Activated T-helper 2 cell treated with anti-CD3 and anti-CD28 coated beads, Interferon-gamma antibody, Interleukin-2, Interleukin-4, amounts not matched to agents 10 μg/mL and 5 μg/mL and 100 μg/mL, durations not matched to agents 14 hours and 24 hours and 36 hours (primary cell): ENCODE measurements around the gene ACOT13. TPM values are rescaled to one million over a fixed set of nuclear protein-coding genes. Genes with fewer than 3 reads are reported as not detected.
"Not testable (repeated sequence)": the region's sequence is repeated elsewhere in the genome, so short reads cannot be mapped to it uniquely, and the experiment has no call there.

Source experiments
- DNase-seq: peaks from one replicate; pipeline ENCODE4 v3.0.0; 2021; ENCODE audit warnings: low spot score
- H3K27ac Mint-ChIP-seq: one replicate; pipeline ENCODE4 v1.8.0; 2021; ENCODE audit warnings: mixed read lengths
- H3K27me3 Mint-ChIP-seq: one replicate; pipeline ENCODE4 v1.8.0; 2021; ENCODE audit warnings: low read depth, mixed read lengths
- H3K36me3 Mint-ChIP-seq: one replicate; pipeline ENCODE4 v1.8.0; 2021; ENCODE audit warnings: low read depth, mixed read lengths
- H3K4me1 Mint-ChIP-seq: one replicate; pipeline ENCODE4 v1.8.0; 2021; ENCODE audit warnings: low read depth, mixed read lengths
- H3K4me3 Mint-ChIP-seq: one replicate; pipeline ENCODE4 v1.8.0; 2021; ENCODE audit warnings: low read depth, mild to moderate bottlenecking, moderate library complexity, mixed read lengths
- H3K9me3 Mint-ChIP-seq: one replicate; pipeline ENCODE4 v1.8.0; 2021; ENCODE audit warnings: mixed read lengths
- intact Hi-C: fragments of 100-400 bp; cut with micrococcal nuclease; formaldehyde crosslinking; loops from one replicate; pipeline ENCODE4 v1.15.1; 2023
- total RNA-seq: library from RNA; stranded (reverse); gene quantifications from 2 replicates; pipeline ENCODE4 v1.2.3, GENCODE V29; 2022

The ACOT13 gene
- total RNA-seq, 1 donor from 2014 or later = 36.6 TPM

DNA sequence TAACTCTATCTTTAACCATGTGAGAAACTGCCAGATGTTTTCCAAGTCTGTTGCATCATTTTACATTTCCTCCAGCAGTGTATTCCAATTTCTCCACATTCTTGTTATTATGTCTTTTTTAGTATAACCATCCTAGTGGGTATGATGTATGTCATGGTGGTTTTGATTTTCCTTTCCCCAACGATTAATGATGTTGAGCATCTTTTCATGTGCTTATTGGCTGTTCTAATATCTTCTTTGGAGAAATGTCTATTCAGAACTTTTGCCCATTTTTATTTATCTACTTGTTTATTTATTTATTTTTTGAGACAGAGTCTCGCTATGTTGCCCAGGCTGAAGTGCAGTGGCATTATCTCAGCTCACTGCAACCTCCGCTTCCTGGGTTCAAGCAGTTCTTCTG lies 56.4 kb downstream of the ACOT13 start:
- Mint-ChIP-seq H3K36me3 (peaks cover 19% of the 10 kb centered on the region), H3K9me3 (peaks cover under 1% of the 10 kb centered on the region), H3K4me3 (no peak overlapping the region)

DNA sequence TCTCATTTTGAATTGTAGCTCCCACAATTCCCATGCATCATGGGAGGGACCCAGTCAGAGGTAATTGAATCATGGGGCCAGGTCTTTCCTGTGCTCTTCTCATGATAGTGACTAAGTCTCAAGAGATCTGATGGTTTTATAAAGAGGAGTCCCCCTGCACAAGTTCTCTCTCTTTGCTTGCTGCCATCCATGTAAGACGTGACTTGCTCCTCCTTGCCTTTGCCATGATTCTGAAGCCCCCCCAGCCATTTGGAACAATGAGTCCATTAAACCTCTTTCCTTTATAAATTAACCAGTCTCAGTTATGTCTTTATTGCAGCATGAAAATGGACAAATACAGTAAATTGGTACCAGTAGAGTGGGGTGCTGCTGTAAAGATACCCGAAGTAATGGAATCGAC lies 63.8 kb downstream of the ACOT13 start:
- intact Hi-C loops, H3K4me3 Mint-ChIP-seq, H3K4me1 Mint-ChIP-seq, DNase-seq, H3K27me3 Mint-ChIP-seq, H3K27ac Mint-ChIP-seq: not testable (repeated sequence)
- H3K9me3 Mint-ChIP-seq = peaks cover 36% of the 10 kb centered on the region
- H3K36me3 Mint-ChIP-seq = peaks cover 14% of the 10 kb centered on the region

More for the DNA sequence above, 56.4 kb downstream of the ACOT13 start:
- H3K27me3 Mint-ChIP-seq = peaks cover 2% of the 10 kb centered on the region
- no peak overlapping the region for H3K27ac Mint-ChIP-seq
- peaks cover 13% of the 10 kb centered on the region for H3K4me1 Mint-ChIP-seq
- no peak for DNase-seq
- intact Hi-C loops = no loop called here

DNA sequence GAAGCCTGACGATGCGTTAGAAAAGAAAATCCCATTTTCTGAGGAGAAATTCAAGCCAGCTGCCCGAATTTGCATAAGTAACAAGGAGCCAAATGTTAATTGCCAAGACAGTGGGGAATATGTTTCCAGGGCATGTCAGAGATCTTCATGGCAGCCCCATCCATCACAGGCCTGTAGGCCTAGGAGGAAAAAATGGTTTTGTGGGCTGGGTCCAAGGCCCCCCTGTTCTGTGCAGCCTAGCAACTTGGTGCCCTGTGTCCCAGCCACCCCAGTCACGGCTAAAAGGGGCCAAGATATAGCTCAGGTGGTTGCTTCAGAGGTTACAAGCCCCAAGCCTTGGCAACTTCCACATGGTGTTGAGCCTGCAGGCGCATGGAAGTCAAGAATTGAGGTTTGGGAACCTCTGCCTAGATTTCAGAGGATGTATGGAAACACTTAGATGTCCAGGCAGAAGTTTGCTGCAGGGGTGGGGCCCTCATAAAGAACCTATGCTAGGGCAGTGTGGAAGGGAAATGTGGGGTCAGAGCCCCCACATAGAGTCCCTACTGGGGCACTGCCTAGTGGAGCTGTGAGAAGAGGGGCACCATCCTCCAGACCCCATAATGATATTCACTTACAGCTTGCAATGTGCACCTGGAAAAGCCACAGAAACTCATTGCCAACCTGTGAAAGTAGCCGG lies 64.7 kb downstream of the ACOT13 start:
- H3K27ac Mint-ChIP-seq, H3K4me1 Mint-ChIP-seq, intact Hi-C loops, H3K4me3 Mint-ChIP-seq, H3K27me3 Mint-ChIP-seq, DNase-seq: not testable (repeated sequence)
- Mint-ChIP-seq H3K36me3 (peaks cover 14% of the 10 kb centered on the region), H3K9me3 (peaks cover 36% of the 10 kb centered on the region)

DNA sequence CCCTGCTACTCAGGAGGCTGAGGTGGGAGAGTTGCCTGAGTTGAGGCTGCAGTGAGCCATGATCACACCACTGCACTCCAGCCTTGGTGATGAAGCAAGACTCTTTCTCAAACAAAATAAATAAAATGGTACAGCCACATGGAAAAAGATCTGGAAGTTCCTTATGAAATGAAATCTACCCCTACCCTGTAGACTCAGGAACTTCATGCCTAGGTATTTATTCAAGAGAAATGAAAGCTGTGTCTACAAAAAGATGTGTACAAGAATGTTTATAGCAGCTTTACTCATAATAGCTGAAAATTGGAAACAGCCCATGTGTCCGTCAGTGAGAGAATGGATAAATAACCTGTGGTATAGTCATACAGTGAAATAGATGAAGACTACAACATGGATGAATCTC lies 67.3 kb downstream of the ACOT13 start:
- intact Hi-C loops = no loop called here
- peaks cover 14% of the 10 kb centered on the region for H3K36me3 Mint-ChIP-seq

DNA sequence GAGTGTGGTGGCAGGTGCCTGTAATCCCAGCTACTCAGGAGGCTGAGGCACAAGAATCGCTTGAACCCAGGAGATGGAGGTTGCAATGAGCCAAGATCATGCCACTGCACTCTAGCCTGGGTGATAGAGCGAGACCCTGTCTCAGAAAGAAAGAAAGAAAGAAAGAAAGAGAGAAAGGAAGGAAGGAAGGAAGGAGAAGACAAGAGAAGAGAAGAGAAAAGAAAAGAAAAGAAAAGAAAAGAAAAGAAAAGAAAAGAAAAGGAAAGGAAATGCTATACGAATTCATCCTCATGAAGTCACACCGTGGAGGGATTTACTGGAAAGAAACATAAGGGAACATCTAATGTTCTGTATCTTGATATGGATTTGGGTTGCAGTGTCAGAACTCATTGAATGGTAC lies 67.8 kb downstream of the ACOT13 start:
- H3K9me3 Mint-ChIP-seq = peaks cover 28% of the 10 kb centered on the region
- H3K27ac Mint-ChIP-seq, H3K27me3 Mint-ChIP-seq, H3K4me1 Mint-ChIP-seq, intact Hi-C loops, H3K4me3 Mint-ChIP-seq, DNase-seq: not testable (repeated sequence)
- H3K36me3 Mint-ChIP-seq = peaks cover 13% of the 10 kb centered on the region

More for the DNA sequence above, 67.3 kb downstream of the ACOT13 start:
- Mint-ChIP-seq H3K4me1 (peaks cover 5% of the 10 kb centered on the region), H3K9me3 (peaks cover 31% of the 10 kb centered on the region), H3K4me3 (no peak overlapping the region), H3K27me3 (peaks cover 3% of the 10 kb centered on the region), H3K27ac (no peak overlapping the region)
- no peak for DNase-seq

DNA sequence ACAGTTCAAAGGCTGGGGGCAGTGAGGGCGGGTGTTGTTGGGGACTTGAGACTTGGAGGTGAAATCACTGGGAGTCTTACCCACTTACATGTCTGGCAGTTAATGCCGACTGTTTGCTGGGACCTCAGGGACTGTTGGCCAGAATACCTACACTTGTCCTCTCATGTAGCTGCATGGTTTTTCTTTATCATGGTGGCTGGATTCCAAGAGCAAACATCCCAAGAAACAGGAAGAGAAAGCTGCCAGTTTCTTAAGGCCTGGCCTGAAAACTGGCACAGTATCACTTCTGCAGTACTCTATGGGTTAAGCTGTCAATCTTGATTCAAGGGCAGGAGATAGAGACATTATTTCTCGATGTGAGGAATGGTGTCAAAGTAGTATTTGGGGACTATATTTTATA lies 71.9 kb downstream of the ACOT13 start:
- Mint-ChIP-seq H3K4me1 (peaks cover 22% of the 10 kb centered on the region), H3K27me3 (peaks cover 3% of the 10 kb centered on the region), H3K27ac (no peak overlapping the region), H3K36me3 (no peaks in the 10 kb centered on the region), H3K4me3 (no peak overlapping the region), H3K9me3 (peaks cover 10% of the 10 kb centered on the region)
- no peak for DNase-seq
- intact Hi-C loops = no loop called here

DNA sequence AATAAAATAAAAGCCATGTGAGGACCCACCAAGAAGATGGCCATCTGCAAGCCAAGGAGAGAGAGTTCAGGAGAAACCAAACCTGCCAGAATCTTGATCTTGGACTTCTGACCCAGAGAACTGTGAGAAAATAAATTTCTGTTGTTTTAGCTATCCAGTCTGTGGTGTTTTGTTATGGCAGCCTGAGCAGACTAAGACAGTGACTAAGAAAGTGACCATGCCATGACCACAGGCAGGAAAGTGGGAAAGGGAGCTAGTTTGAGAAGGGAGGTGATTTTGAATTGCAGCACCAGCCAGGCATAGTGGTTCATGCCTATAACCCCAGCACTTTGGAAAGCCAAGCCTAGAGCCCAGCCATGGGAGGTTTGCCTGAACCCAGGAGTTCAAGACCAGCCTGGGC lies 74.0 kb downstream of the ACOT13 start:
- no peaks in the 10 kb centered on the region for H3K36me3 Mint-ChIP-seq
- H3K9me3 Mint-ChIP-seq = peaks cover 10% of the 10 kb centered on the region
- peaks cover 3% of the 10 kb centered on the region for H3K27me3 Mint-ChIP-seq
- no peak overlapping the region for H3K27ac Mint-ChIP-seq
- no peak overlapping the region for H3K4me3 Mint-ChIP-seq
- no peak for DNase-seq
- peaks cover 22% of the 10 kb centered on the region for H3K4me1 Mint-ChIP-seq
- intact Hi-C loops = no loop called here

DNA sequence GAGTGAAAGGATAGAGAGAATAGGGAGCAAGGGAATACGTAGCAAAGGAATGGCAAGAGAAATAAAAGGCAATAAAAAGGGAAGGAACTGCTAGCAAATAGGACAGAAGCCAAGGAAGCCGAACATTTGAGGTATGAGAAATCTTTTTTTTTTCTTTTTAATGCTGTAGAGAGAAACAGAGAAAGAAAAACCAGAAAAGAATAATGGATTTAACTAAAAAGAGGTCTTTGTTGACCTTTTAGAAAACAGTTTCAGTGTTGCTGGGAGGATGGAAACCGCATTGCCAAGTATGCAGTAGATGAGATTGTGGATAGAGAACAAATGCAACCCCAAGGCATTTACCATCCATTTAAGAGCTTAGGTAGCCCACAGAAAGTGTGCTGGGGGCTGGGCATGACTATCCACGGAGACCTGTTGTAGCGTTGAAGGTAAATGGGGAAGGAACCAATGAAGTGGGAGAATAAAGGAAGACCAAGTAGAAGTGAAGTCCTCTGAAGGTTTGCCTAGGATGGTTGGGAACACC lies 75.4 kb downstream of the ACOT13 start:
- peak overlapping the region; percentile 44 for H3K27ac Mint-ChIP-seq
- no peaks in the 10 kb centered on the region for H3K27me3 Mint-ChIP-seq
- intact Hi-C loops = loop anchor here (2.0 kb wide), 2 partner anchors 33 to 75 kb away; partner anchors contain the start of genes ACOT13, GMNN and TDP2
- H3K4me3 Mint-ChIP-seq = no peak overlapping the region
- H3K9me3 Mint-ChIP-seq = peaks cover 10% of the 10 kb centered on the region
- H3K4me1 Mint-ChIP-seq = peaks cover 19% of the 10 kb centered on the region
- no peak for DNase-seq
- no peaks in the 10 kb centered on the region for H3K36me3 Mint-ChIP-seq

DNA sequence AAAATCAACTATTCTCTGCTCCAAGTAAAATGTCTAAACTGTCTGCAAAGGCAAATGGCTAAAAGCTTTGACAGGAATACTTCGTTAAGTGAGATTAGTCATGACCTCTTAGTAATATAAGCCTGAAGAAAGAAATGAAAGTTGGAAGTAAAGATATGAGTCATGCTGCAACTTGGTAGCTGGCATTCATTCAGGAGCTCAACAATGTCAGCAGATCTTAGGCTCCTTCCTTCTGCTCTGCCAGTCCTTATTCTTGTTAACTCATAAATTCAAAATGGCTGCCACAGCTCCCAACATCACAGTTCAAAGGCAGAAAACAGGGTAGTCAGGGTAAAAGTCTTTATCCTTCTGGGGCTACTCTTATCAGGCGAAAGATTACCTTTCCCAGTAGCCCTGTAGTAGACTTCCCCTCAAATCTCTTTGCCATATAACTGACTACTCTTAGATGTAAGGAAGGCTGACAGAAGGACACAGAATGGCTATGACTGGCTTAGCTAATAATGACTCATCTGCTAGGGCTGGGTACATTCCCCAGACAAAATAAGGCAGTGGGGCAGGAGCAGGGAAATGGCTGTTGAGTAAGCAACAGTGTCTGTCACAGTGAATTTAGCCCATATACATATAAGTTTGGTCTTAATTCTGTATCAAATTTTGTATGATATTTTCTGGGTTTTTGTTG lies 76.5 kb downstream of the ACOT13 start:
- Mint-ChIP-seq H3K4me3 (no peak overlapping the region), H3K4me1 (peaks cover 19% of the 10 kb centered on the region), H3K27ac (peak overlapping the region; percentile 79), H3K36me3 (no peaks in the 10 kb centered on the region), H3K27me3 (no peaks in the 10 kb centered on the region), H3K9me3 (peaks cover 10% of the 10 kb centered on the region)
- intact Hi-C loops = loop anchor here (1.0 to 2.0 kb wide), 4 partner anchors 22 to 231 kb away; partner anchors contain the start of genes ACOT13, GMNN and TDP2
- DNase-seq = no peak

DNA sequence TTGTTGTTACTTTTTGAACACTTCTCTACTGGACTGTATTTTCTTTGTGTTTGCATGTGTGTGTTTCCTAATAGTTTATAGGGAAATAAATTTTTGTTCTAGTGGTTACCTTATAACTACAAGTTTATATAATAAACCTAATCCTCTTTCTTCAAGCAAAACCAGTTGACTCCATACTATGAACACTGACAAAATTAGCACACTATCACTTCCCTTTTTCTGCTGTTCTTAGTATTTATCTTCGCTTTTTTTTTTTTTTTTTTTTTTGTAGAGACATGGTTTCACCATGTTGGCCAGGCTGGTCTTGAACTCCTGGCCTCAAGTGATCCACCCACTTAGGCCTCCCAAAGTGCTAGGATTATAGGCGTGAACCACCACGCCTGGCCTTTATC lies 77.1 kb downstream of the ACOT13 start:
- Mint-ChIP-seq H3K4me3 (no peak overlapping the region), H3K9me3 (peaks cover 10% of the 10 kb centered on the region), H3K36me3 (no peaks in the 10 kb centered on the region), H3K4me1 (peaks cover 19% of the 10 kb centered on the region), H3K27ac (peak overlapping the region; percentile 79), H3K27me3 (no peaks in the 10 kb centered on the region)
- no peak for DNase-seq
- intact Hi-C loops = loop anchor here (1.0 to 2.0 kb wide), 4 partner anchors 23 to 230 kb away; partner anchors contain the start of genes ACOT13, GMNN and TDP2

DNA sequence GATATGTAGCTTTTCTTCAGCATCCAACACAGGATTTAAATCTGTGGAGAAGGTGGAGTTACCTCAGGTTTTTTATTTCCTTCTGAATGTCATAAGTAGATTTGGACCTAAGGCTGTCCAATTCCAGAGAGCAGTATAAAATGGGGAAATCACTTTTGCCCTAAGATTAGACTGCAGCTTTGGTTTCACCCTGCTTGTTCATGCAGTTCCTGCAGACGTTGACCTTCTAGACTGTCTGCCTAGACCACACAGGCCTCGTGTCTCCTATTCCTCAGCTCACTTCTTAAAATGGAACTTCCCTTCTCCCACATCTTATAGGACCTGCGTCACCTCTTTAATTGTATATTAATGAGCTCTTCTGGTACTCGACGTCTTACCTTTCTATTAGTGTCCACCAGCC lies 78.0 kb downstream of the ACOT13 start:
- Mint-ChIP-seq H3K36me3 (no peaks in the 10 kb centered on the region), H3K27me3 (no peaks in the 10 kb centered on the region), H3K27ac (no peak overlapping the region), H3K4me3 (no peak overlapping the region), H3K4me1 (peaks cover 19% of the 10 kb centered on the region), H3K9me3 (peaks cover 10% of the 10 kb centered on the region)
- intact Hi-C loops = no loop called here
- DNase-seq = no peak

DNA sequence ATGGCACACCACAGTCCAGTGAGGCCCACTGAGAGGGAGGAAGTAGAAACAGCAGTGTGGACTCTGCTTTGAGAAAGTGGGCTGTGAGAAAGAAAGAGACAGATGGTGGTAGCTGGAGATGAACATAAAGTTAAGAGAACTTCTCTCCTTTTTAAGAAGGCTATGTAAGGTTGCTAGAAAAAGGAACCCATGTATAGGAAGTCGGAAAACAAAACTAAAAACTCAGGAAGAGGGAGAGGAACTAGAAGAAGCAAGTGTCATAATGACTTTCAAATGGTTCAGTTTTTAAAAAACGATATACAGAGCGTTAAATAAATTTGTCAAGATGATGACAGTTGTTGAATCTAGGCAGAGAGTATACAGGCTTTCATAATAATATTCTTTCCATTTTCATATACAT lies 82.4 kb downstream of the ACOT13 start:
- Mint-ChIP-seq H3K27me3 (peaks cover 5% of the 10 kb centered on the region), H3K27ac (no peak overlapping the region), H3K36me3 (no peaks in the 10 kb centered on the region), H3K9me3 (no peaks in the 10 kb centered on the region), H3K4me3 (no peak overlapping the region), H3K4me1 (no peaks in the 10 kb centered on the region)
- DNase-seq = no peak
- intact Hi-C loops = no loop called here

DNA sequence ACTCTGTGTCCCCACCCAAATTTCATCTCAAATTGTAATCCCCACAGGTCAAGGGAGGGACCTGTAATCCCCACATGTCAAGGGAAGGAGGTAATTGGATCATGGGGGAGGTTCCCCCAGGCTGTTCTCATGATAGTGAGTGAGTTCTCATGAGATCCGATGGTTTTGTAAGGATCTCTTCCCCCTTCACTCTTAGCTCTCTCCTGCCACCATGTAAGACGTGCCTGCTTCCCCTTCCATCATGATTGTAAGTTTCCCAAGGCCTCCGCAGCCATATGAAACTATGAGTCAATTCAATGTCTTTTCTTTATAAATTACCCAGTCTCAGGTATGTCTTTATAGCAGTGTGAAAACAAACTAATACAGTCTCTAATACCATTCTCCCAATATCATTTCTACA lies 84.0 kb downstream of the ACOT13 start:
- H3K36me3 Mint-ChIP-seq, H3K4me3 Mint-ChIP-seq, H3K27ac Mint-ChIP-seq, DNase-seq, H3K9me3 Mint-ChIP-seq, H3K4me1 Mint-ChIP-seq, intact Hi-C loops, H3K27me3 Mint-ChIP-seq: not testable (repeated sequence)
